Hematopoietic multipotent progenitor cell treated with erythropoietin and hydrocortisone succinate and interleukin-3 and kit ligand, for 6 days (in vitro differentiated cells): ENCODE results near the gene ARHGAP26.

ENCODE experiments used
- DNase-seq: peaks from one replicate; pipeline ENCODE4 v3.0.0-alpha.2; 2015

ARHGAP26 gene

DNA sequence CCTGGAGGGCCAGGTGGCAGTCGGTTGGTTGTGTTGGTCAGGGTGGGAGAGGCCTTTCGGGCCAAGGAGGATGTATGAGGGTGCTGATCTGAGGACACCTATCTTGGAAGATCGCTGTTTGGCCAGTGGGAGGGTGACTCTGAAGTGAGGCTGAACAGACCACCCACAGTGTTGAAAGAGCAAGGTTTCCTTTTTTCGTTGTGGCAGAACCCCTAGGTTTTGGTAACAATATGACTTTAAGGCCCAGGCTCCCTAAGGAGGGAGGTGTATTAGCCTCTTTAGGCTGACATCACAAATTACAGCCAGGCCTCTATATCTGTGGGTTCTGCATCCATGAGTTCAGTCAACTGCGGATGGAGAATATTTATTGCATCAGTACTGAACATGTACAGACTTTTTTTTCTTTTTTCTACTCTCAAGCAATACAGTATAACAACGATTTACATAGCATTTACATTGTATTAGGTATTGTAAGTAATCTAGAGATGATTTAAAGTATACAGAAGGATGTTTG is 86.1 kb downstream of the ARHGAP26 start:
- no peak for DNase-seq

DNA sequence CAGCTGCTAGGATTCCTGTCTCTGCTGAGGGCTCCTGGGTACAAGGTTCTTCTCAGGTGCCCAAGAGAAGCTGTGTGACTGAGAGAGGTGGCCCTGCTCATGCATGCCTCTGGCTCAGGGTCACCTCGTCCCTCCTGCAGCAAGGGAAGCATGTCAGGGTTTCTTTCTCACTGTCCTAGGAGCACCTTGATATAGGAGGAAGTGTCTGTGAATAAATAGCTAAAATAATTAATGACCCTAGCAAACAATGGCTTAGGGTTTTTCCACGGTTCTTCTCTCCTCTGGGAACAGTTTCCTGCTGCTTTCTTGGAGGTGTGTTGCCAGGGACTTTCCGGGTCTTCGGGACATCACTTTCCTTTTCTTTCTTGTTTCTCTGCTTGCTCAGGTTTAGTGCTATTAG is 87.2 kb downstream of the ARHGAP26 start:
- DNase-seq, result no peak

DNA sequence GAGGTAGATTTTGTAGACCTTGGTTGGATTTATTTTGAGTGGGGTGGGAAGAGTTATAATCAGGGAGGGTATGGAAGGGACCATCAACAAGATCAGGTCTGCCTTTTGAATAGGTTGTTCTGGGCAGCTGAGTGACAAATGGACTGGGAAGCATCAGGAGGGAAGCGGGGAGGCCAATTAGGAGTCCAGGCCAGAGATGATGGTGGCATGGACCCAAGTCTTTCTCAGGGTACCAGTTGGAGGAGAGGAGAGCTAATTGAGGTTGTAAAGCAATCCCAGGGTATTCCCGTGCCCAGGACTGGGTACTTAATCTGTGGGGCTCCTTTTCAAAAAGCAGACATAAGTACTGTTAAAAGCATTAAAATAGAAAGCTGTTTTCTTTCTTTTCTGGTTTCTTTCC is 88.9 kb downstream of the ARHGAP26 start:
- no peak for DNase-seq

DNA sequence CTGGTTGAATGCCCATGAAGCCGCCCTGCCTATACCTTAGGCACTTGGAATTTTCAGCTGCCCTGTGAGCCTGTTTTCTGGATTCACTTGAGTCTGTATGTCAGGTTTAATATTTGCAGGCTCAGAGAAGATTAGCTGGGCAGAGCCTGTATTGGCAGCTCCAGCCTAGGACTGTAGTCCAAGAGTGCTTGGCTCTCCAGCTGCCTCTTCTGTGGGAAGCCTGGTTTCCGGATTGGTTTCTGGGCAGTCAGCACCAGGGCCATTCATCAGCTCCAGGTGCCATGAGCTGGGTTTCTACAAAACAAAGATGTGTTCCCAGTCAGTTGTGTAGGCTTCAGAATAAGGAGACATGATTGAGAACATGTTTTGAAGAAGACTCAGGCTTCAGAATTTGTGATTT is 90.1 kb downstream of the ARHGAP26 start:
- no peak for DNase-seq

DNA sequence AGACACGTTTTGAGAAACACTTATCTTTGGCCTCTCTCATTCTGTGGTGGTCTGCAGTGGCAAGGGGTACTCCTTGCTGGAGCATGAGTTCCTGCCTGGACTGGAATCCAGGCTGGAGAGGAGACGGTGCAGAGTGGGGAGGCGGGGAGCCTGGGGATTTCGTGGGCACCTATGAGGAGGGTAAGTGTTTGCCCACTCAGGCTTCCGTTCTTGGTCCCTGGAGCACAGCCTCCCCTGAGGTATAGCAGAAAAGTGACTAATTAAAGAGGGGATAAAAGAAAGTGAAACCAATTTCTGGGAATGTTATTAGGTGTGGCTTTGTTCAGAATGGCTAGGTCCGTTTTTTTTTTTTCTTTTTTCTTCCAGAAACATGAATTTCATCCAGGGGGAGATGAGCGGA is 90.8 kb downstream of the ARHGAP26 start:
- DNase-seq, result no peak

DNA sequence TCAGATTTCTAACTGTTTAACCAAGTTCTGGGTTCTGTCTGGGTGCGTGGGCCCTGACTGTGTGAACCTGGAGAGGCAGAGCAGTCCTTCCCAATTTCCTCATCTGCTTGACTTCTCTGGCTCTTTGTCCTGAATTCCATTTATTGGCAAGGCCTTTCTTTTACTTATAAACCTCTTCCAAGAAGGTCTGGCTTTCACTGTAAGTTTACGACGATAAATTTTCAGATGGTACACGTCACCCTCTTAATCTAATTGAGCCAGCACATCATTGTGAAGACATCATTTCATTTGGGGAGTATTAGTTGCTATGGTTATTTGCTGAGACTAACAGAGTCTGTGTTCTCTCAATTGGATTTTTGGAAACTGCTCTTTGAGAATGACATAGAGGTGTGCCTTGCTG is 92.4 kb downstream of the ARHGAP26 start:
- DNase-seq, result no peak

DNA sequence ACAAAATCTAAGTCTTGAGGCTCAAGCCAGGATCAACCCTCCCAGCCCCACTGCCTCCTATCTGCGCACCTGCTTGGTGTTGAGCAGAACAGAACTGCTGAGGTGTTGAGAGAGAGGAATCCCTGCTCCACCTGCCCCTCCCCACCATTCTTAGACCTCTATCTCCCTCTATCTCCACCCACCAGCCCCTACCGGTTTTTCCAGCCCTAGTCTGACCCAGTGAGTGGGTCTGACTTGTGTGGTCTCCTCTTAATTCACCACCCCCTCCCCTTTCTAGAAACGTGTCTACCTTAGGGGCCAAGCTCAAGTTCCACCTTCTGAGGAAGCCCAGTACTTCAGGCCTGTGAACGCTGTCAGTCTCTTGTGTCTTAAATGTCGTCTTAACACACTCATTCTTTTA is 93.7 kb downstream of the ARHGAP26 start:
- DNase-seq, result no peak

DNA sequence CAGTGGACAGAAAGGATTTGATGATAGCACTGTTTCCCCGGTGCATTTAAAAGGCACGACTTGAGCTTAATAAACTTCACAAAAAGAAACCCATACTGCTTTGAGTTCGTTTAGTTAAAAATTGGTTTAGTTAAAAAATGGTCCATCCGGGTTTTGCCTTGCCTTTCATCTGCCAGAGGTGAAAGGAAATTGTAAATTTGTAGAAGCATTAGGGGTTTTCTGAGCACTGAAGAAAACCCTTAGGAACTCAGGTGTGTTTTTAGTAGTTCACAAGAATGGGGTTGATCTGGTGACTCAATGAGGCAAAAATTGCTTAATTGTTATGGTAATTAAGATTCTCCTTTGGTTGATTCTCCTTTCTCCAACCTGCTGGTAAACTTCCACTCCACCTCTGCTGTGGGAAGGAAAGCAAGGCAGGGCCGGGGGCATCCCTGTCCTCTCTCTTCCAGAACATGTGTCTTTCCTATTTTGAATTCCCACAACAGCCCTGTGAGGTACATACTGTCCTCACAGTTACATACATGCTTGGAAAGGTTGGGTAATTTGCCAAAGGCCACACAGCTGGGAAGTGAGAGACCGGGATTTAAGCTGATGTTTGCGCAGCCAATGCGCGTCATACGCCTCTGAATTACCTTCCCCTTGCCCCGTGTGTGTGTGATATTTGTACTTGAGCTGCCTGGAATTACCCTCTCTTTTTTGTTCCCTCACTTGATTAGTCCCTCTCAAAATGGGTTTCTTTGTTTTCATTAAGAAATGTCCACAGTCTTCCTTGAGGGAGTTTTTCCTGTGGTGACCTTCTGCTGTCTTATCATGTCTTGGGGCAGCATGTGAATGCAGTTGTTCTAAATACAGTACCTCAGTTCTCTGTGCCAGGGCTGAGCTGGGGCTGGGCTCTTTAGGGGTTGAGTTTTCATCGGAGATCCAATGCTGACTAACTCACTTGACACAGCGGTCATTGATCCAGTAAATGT is 94.4 kb downstream of the ARHGAP26 start:
- no peak for DNase-seq

DNA sequence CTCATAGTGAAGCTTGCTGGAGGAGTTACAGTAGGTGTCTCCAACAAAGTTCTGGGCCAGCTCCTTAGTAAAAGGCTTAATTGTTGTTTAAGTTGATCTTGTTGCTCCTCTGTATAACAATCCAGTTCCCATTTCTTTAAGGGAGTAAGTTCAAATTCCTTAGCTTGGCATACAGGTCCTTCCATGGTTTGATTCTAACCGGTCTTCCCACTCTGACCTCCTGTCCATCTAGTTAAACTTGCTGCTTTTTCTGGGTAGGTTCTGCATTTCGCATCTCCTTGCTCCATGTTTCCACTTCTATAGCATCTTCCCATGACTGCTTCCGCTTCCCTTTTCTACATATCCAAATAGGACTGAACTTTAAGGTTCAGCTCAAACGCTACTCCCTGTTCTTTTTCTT is 95.5 kb downstream of the ARHGAP26 start:
- DNase-seq, result no peak

DNA sequence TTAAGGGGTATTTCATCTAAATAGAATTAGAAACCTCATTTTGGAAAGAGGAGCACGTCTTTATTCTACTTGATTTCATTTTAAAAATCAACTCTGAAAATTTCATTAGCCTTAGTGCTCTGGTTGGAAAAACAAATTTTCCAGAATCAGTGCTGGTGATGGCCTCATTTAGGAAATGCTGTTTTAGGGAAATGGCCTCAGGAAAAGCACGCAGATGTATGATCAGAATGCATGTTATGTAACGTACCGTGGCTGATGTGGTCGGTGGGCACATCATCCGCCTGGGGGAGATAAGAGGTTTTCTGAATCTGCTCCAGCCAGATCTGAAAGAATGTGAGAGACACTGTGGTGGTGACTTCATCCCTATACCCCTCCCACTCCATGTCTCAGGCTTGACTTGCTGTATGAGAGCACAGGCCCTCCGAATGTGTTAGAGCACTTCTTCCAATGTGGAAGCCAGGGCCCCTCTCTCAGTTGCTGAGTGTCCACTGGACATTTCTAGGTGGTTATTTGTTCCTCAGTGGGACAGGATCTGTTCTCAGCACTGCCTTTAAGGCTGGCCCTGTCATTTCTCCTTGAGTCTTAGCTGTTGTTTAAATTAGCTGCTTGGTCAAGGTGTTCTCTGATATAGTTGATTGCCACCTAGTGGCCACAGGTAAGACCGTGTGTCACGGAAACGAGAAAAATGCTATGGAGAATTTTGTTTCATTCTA is 96.5 kb downstream of the ARHGAP26 start:
- peak; percentile 89 for DNase-seq

DNA sequence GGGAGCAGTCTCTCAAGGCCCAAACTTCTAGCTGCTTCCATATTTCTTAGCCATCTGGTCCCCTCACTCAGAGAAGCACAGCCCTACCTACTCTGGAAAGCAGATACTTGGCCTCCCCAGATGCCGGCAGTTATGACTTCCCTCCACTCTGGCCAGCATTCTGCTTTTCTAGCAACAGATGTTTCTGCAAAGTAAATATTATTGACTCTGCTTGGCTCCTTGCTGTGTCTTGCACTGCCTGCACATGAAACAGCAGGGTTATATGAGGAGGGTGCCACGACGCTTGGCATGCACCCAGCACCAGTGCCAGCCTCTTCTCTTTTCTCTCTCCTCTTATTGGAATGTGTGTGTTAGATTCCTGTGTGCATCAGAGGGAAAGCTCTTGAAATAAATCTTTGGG is 99.7 kb downstream of the ARHGAP26 start:
- peak; percentile 16 for DNase-seq

DNA sequence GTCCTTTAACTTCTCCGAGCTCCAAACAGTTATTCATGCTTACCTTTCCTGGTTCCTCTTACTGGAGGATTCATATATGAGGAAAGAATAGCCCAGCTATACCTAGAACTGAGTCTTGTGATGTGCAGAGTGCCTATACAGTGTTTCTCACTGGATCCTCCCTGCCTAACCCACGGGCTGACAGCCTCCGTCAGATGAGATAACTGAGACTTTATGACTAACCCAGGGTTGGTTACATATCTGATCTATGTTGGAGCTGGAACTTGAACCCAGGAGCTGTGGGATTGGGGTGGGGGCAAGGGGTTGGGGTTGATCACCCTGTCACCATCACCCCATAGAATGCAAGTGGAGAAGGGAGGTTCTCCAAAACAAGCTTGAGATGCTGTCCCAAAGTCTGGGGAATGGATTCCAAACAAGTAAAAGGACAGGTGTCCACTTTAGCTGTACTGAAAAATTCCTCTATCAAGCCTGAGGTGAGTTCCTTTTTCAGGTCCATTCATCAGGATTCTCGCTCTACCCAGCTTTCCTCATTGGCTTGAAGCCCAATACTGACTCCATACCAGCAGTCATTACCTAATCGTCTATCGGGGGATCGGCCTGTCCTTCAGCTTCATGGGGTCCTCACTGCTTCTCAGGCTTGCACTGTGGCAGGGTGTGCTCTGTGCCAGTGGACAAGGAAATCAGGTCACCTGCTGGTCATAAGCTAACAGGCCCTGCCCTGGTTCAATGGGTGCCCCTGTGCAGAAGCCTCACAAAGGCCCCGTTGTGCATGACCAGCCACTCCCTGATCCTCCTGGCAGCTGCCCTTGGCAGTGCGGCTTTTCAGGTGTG is 100.6 kb downstream of the ARHGAP26 start:
- no peak for DNase-seq

DNA sequence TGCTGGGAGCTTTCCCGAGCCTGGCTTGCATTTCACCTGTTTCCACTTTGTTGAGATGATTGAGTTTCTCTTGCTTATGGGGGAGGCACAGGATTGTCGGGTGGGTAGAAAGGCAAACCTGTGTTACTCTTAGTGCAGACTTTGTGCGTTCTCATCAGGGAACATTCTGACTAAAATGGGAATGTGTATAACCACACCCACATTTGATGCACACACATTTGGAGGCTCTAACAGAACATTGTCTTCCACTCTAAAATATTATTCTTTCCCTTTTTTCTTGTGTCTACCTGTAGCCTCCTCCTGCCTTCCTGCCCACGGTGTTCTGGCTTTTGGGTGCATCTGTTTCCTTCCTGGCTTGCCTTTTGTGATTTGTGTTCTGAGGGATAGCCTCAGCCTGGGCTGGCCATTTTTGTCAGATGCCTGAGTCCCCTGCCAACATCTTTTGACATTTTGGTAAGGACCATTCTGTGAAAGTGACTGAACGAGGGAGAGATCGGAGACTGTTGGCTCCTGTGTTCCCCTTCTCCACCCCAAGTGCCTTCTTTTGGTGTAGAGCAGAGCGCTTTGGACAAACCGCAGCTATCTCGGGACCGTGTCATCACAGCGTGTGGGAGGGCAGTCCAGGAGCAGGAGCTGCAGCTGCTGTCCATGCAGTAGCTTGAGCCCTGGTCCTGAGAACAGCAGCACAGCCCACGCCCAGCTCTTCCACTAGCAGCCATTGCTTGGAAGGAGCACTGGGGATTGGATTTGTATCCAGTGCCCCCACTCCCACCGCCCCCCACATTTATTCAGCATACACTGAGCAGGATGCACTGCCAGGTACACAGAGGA is 101.4 kb downstream of the ARHGAP26 start:
- no peak for DNase-seq

DNA sequence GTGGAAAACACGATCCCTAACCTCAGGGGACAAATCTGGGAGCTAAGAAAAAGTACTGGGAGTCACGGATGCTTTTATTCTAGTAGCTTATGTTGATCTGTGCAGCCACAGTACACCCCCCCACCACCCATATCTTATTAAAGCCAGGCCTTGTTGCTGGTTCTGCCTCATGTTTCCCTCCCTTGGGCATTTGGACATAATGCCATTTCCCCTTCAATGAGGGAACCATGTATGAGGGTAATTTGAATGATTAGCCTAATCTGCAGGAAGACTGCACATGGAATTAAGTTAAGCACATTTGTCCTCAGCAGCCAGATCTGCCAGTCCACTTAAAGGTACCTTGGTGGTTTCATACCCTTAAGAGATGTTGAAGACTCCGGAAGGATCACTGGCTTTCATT is 102.0 kb downstream of the ARHGAP26 start:
- DNase-seq, result no peak

DNA sequence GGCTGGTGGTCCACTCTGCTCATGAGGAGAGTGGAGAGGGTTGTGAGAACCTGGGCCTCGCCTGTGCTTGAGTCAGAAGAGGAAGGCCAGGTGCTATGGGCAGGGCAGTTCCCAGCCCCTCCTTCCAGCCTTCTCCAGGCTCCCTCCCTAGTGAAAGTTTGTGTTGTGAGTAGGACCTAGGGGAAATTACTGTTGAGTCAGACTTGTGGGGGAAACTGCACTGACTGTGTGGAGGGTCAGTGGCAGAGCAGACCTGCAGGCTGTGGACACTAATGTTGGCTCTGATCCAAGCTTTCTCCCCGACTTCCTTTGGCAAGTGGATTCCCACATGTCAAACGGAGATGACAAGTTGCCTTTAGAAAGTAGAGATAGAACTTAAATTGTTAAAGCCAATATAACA is 102.6 kb downstream of the ARHGAP26 start:
- DNase-seq, result no peak

DNA sequence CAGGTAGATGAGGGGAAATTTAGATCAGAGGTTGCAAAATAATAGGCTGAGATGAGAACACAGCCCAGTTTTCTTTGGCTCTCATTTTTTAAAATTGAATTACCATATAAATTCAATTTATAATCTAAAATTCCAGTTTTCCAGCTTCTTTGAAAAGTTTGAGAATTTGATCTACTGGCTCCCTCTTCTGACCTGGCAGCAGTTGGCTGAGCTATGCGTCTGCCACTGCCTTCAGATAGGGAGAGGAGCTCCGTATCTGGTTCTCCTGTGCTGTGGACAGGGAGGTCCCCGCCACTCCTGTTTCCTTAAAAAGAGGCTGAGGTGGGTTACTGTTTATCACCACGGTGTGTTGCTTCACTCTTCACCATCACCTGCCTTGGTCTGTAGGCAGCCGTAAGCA is 103.7 kb downstream of the ARHGAP26 start:
- no peak for DNase-seq

DNA sequence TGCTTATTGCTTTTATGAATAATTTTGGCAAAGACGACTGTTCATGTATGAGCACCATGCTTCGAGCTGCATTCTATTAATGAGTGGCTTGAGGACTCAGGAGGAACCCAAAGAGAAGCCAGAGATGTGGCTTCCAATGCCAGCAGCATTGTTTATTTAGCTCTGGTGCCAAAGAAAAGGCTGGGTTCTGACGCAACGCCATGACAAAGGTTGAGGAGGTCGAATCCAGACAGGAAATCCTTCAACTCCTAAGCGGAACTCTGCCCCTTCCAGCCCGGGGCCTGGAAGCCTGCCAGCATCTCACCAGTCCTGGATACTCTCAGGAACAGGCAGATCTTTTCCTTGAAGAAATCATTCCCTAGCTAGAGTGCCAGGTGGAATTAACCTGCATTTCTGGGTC is 104.4 kb downstream of the ARHGAP26 start:
- no peak for DNase-seq

DNA sequence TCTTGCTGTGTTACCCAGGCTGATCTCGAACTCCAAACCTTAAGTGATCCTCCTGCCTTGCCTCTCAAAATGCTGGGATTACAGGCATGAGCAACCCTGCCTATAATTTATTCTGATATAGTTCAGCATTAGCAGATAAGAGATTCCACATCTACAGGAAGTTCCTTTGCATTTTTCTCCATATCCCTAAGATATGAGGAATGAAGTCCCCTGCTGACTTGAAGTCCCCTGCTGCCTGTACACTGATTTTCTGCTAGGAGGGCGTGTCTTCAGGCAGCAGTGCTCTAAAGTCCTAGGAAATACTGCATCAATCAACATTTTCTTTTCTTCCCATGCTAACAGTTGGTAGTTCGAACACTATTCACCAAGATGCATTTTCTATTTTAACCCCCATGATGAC is 105.8 kb downstream of the ARHGAP26 start:
- no peak for DNase-seq

DNA sequence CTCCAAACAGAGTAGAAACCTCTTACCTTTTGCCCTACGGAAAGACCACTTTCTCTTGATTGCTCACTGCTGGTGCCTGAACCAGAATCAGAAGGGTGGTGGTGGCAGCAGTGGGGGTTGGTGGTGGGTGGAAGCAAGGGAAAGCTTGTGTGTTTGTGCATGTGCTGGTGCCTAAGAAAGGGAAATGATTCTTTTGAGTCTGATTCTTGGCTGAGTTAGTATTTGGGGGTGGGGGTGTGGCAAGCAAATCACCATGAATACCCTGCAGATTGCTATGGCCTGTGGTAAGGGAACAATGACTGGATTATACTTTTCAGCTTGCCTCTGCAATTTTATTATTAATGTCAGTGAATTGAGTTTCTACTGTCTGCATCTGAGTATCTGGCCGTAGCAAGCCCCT is 106.6 kb downstream of the ARHGAP26 start:
- DNase-seq, result no peak

DNA sequence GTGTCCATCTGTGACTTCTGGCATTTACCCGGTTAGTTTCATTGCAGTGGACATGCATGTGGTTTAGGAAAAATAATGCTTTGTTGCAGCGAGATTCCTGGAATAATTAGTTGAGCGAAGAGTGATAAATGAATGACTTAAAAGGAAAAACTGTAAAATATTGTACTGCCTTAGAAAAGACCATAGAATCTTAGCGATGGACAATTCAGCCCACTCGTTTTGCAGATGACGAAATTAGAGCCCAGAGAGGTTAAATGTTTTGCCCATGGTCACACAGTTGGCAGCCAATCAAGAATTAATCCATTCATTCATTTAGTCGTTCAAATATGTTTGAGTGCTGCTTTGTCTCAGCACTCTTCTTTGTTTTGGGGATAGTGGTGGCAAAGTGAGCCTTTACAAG is 107.9 kb downstream of the ARHGAP26 start:
- DNase-seq, result no peak

DNA sequence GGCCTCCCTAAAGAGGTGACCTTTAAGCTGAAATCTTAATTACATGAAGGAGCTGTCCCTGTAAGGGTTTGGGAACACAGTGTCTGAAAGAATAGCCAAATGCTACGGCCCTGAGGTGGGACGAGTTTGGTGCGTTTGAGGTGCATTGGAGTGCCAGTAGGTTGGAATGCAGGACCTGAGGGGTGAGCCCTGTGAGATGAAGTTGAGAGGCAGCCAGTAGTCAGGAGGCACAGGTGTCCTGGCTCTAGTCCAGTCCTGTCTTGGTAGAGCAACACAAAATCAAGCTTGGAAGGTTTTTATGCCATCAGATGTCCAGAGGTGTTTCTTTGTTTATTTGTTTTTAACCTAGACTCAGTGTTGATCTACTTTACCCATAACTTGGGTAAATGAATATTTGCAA is 108.5 kb downstream of the ARHGAP26 start:
- DNase-seq, result no peak

DNA sequence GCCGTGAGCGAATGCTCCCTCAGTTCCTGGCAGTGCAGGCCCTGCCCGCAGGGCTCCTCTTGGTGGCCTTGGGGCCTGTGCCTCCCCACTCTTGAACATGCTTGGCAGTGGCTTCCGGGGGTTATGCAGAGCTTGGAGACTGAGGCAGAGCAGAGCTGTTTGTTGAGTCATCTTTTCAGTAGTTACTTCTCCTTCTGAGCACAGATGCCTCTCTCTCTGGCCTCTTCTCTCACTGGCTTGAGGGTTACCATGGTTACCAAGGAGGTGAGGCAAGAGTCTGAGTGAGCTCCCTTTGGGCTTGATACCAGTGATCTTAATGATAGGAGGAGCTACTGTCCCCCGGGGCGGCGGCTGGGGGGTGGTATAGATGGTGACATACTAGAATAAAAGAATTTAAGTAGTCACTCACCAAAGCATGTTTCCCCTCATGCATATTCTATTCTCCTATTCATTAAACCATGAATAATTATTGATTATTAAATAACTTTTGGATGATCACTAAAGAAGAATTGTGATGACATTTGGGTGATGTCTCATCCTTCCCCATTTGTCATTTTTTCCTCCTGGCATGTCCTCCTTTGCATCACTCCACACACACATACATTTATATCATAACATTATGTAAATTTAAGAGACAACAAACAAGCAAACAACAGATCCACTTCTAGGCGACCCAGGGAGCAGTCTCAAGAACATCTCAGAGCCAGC is 111.1 kb downstream of the ARHGAP26 start:
- peak; percentile 83 for DNase-seq
